ENCODE data around the gene PRDM10.

DNA sequence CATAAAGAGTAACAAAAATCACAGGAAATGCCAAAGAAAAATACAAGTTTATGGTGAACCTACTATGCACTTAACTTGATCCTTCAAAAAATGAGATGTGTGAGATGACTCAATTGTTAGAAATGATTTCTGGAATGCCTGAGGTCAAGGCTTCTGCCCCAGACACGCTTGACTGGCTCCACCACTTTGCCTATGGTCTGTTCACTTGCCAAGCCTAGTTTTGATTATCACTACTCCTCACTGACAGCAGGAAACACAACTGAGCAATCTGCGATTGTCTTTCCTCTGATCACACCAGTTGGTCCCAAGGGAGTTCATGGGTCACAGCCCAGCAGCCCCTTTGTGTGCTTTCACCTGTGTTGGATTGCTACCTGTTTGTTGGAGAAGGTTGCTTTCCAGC is 20.6 kb upstream of the PRDM10 start:
- TF ChIP-seq, protein P1, sequence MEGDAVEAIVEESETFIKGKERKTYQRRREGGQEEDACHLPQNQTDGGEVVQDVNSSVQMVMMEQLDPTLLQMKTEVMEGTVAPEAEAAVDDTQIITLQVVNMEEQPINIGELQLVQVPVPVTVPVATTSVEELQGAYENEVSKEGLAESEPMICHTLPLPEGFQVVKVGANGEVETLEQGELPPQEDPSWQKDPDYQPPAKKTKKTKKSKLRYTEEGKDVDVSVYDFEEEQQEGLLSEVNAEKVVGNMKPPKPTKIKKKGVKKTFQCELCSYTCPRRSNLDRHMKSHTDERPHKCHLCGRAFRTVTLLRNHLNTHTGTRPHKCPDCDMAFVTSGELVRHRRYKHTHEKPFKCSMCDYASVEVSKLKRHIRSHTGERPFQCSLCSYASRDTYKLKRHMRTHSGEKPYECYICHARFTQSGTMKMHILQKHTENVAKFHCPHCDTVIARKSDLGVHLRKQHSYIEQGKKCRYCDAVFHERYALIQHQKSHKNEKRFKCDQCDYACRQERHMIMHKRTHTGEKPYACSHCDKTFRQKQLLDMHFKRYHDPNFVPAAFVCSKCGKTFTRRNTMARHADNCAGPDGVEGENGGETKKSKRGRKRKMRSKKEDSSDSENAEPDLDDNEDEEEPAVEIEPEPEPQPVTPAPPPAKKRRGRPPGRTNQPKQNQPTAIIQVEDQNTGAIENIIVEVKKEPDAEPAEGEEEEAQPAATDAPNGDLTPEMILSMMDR (IDR thresholded peaks at IDR 0.05) = no peak
- no peak for TF ChIP-seq POLR2A (IDR thresholded peaks at IDR 0.05)
